AG10803 (cell line): ENCODE results near the gene MROH7.

Experiments
- DNase-seq: peaks from one replicate; pipeline ENCODE4 v3.0.0; 2010; ENCODE audit warnings: low read depth
- H3K4me3 ChIP-seq: 2 replicates; pipeline ENCODE4 v1.5.1; 2011; ENCODE audit warnings: mild to moderate bottlenecking, low read length, control low read depth
- CTCF ChIP-seq: conservative IDR thresholded peaks from 2 replicates; pipeline ENCODE4 v1.5.1; 2011; ENCODE audit warnings: mild to moderate bottlenecking, low read length, control low read depth, inconsistent platforms

The MROH7 gene

GRCh38 chr1:54683453-54683852 is 41.9 kb downstream of the MROH7 start:
- no peak for DNase-seq
- H3K4me3 ChIP-seq, result no peak overlapping the region
- no peak for TF ChIP-seq CTCF

GRCh38 chr1:54685335-54685905 is 43.8 kb downstream of the MROH7 start:
- TF ChIP-seq CTCF, result no peak
- no peak for DNase-seq
- H3K4me3 ChIP-seq, result no peak overlapping the region

- no peak overlapping the region for H3K4me3 ChIP-seq
- no peak for DNase-seq
- TF ChIP-seq CTCF, result no peak
These were observed 44.6 kb downstream of the MROH7 start for GRCh38 chr1:54686155-54686554.

GRCh38 chr1:54694771-54695170 is 53.2 kb downstream of the MROH7 start:
- no peak for TF ChIP-seq CTCF
- no peak overlapping the region for H3K4me3 ChIP-seq
- DNase-seq, result no peak

- no peak for DNase-seq
These were observed 53.6 kb downstream of the MROH7 start for GRCh38 chr1:54695221-54695620.

GRCh38 chr1:54695764-54696163 is 54.2 kb downstream of the MROH7 start:
- no peak for TF ChIP-seq CTCF
- no peak overlapping the region for H3K4me3 ChIP-seq
- no peak for DNase-seq

More at GRCh38 chr1:54695221-54695620, 53.6 kb downstream of the MROH7 start:
- no peak overlapping the region for H3K4me3 ChIP-seq
- no peak for TF ChIP-seq CTCF

- no peak for TF ChIP-seq CTCF
- no peak overlapping the region for H3K4me3 ChIP-seq
- DNase-seq, result no peak
These were observed 54.7 kb downstream of the MROH7 start for GRCh38 chr1:54696262-54696661.
